Stimulated activated CD4-positive, alpha-beta T cell treated with anti-CD3 and anti-CD28 coated beads, Interleukin-2, amount 100 ng/mL, for 4 hours (primary cell): ENCODE results near the gene LOXL4.

Experiments used
- DNase-seq: peaks from one replicate; pipeline ENCODE4 v3.0.0-alpha.2; 2020; ENCODE audit warnings: low read depth

Gene LOXL4

DNA sequence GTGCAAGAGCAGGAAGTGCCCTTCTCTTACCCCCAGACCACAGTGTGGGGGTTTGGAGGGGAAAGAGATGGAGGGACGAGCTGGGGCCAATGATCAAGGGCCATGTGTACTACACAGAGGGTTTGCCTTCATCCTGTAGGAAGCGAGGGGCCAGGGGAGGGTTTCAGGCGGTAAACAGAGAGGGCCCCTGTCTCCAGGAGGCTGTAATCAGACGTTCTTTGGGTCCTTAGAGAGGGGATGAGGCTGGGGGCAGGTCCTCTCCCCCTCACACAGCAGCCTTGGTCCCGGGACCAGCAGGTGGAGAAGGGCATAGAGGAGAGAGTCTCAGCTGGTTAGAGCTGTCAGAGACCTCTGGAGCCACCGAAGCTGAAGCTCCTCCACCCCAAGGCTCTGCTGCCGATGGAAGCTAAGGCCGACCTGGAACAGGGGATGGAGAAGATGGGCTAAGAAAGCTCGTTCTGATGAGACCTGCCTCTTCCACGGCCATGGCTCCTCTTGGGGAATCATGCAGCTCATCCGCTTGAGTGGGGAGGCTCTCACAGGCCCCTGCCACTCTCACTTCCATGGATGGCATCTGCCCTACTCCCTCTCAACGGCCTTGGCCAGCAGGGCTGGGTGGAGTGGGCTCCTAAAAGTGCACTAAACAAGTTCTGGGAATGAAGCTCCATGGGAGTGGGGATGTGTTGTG is 3.5 kb downstream of the LOXL4 start:
- no peak for DNase-seq

- DNase-seq, result no peak
Observed at GRCh38 chr10:98263088-98263487, 4.9 kb downstream of the LOXL4 start.

GRCh38 chr10:98262571-98262970 is 5.4 kb downstream of the LOXL4 start:
- no peak for DNase-seq

DNA sequence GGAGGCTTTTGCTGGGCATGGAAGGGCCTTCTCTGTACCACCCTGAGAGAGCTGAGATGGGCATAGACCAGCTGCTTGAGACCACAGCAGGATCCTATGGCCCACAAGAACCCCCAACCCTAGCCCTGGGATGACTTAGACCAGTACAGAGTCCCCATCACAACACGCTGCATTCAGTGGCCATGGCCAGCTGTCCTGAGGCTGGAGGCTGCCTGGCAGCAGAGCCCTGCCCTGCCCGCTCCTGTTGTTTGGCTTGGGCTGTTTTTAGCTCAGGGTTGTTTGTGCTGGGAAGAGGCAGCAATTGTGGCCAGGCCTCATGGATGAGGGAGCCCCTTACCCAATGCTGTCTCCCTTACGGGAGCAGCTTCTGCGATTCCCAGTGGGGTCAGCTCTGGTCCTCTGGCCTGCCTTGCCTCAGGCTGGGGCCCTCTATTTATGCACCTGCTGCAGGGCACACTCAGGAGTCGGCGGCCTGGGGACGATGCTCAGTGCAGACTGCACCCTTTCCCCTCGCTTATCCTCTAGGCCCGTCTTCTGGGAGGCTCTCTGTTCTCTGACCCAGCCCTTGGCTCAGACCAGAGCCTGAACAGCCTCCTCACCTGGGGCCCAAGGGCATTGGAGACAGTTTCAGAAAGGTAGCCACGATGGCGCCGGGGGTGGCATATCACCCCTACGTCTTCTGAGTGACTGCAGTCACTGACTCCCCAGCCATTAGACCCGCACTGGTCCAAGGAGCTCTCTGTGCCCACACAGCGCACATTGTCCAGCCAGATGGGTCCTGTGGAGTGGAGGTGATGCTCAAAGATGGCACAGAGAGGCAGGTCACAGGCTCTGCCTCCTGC is 6.3 kb downstream of the LOXL4 start:
- no peak for DNase-seq

DNA sequence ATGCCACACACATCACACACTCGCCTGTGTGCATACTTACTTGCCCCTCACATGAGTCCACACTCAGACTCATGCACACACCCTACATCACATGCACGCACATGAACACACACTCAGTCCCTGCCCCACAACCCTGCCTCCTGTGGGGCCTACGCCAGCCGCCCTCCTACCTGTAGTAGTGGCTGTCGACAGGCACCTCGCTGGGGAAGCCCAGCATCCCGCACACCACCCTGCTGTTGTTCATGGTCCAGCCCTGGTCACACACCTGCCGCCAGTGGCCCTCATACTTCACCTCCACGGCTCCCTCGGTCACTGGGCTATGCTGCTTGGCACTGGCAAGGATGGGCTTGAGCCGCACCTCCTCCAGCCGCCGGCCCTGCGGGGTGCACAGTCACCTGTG is 7.2 kb downstream of the LOXL4 start:
- DNase-seq, result no peak

DNA sequence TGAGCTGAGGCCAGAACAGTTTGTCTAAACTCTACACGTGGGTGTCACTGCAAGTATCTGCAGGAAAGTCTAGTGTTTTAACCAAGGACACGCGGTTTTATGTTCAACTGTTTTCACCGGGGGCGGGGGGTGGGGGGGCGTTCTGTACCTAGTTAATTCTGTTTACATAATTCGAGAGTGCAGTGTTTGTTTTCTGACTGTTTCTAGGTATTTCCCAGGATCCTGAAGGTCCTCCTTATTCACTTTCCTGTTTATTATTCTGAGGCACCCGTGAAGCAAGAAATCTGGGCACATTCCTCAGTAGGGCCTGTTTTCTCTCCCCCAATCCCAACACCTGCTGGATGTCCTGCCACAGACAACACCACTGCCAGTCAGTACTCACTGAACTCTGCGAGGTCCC is 7.6 kb downstream of the LOXL4 start:
- DNase-seq, result no peak

GRCh38 chr10:98259606-98260315 is 8.2 kb downstream of the LOXL4 start:
- no peak for DNase-seq

GRCh38 chr10:98258683-98259454 is 9.1 kb downstream of the LOXL4 start:
- DNase-seq, result no peak

GRCh38 chr10:98257961-98258360 is 10.0 kb downstream of the LOXL4 start:
- DNase-seq, result no peak

GRCh38 chr10:98257198-98257597 is 10.8 kb downstream of the LOXL4 start:
- no peak for DNase-seq

GRCh38 chr10:98256692-98257091 is 11.3 kb downstream of the LOXL4 start:
- no peak for DNase-seq

GRCh38 chr10:98255146-98255877 is 12.7 kb downstream of the LOXL4 start:
- DNase-seq, result no peak

GRCh38 chr10:98254234-98254974 is 13.6 kb downstream of the LOXL4 start:
- DNase-seq, result no peak

DNA sequence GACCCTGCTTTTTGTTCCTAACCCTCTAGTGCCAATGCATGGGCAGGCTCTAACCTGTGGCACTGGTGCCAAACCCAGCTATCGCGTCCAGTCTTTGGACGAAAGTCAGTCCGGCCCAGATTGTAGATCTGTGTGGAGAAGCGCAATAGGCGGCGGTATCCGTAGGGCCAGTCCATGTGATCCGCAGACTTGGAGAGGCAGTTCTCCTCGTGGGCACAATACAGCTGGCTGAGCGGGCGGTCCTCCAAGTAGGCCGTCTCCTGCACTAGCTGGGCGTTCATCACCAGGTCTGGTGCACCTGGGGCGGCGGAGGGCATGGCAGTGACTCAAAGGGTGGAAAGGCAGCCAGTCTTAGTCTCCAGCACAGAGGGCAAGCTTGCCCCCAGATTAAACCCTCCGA is 14.5 kb downstream of the LOXL4 start:
- no peak for DNase-seq

DNA sequence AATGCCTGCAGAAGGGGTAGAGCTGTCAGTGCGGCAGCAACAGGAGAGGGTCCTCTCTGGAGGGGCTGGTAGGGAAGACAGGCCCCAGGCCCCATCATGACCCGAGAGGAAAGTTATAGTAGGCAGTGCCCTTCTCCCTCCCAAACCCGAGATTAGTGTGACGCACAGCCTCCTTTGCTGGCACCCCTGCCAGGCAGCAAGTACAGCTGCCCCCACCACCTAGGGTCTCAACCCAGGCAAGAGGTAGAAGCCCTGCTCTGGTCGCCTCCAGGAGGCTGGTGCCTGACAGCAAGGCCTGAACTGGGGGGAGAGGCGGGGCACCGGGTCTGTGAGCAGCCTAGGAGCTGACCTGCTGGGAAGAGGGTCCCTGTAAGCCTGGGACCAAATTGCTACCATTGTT is 15.5 kb downstream of the LOXL4 start:
- DNase-seq, result no peak

DNA sequence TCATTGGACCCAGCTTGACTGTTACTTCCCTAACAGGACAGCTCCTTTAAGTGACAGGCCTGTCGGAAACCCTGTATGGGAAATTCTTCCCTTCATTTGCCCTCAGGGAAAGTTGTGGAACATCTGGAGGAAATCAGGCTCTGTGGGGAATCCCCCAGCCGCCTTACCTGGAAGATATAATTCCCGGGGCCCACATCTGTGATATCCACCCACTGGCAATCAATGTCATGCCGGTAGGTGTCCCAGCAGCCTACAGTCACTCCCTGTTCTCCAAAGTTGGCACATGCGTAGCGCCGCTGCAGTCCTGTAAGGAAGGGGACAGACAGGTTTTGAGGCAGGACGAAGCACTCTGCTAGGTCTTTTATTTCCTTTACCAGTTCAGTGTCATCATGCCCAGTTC is 16.6 kb downstream of the LOXL4 start:
- DNase-seq, result no peak

DNA sequence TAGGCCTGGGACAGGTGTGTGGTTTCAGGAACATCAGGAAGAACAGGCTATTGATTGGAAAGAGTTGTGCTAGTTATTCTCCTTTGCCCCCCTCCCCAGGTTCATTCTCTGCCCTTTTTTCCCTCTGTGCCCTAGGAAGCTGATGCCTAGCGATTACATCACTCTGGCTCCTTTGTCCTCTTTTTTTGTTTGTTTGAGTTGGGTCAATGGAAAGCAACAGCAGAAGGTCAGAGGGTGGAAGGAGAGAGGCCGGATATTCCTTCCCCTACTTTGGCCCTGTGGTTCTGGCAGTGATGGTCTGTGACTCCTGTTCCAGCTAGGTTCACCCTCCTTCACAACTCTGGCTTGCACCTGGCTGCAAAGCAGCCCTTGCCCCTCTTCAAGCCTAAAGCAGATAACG is 18.9 kb downstream of the LOXL4 start:
- DNase-seq, result no peak

- no peak for DNase-seq
Observed at GRCh38 chr10:98248018-98248417, 20.0 kb downstream of the LOXL4 start.

DNA sequence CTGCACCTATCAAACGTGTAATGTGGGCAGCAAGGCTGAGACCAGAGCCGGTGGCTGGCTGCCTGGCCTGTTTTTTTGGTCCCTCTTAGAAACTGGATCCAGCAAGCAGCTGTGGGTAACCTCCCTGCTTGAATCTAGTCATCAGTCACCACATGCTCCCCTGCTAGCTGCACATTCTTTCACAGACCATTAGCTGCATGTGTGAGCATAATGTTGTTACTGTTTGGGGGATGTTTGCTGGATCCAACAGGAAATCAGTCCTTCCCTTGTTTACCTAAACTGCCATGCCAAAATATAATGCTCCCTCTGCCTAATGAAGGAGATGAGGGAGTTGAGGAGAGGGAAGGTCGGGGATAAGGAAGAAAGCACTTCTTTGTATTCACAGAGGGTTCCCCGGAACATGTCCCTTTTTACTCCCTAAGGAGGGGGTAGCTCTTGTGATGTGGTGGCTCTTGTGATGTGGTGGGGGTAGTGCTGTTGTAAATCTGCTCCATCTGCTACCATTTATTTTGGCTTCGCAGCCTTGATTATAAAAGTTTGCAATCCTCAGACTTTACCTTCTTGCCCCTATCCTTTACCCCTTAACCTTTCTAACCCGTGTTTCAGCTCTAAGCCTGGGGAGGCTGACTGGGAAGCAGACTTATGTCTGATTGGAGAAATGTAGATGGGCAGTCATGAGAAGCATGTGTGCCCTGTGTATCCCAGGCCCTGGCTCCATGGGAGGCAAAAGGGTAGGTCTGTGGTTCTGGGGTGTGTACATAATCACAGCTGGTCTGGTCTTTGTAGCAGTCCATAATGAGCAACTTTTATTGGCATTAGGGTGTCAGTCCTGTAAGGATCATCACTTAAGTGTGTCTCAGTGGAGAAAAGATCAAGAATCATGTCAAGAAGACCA is 20.8 kb downstream of the LOXL4 start:
- DNase-seq, result no peak

GRCh38 chr10:98244586-98244985 is 23.4 kb downstream of the LOXL4 start:
- no peak for DNase-seq
